Activated CD8-positive, alpha-beta memory T cell treated with anti-CD3 and anti-CD28 coated beads for 48 hours (primary cell): Measurements from ENCODE around the gene ACYP2.

ENCODE experiments used
- DNase-seq, 3 experiments: peaks; one replicate each; pipeline ENCODE4 v3.0.0-alpha.2; 2020; ENCODE audit warnings: low read depth in 2 of 3, low spot score in 2 of 3

Gene ACYP2

GRCh38 chr2:54149638-54150441 lies 34.4 kb downstream of the ACYP2 start:
- no peak for DNase-seq

- DNase-seq = no peak
Measured at GRCh38 chr2:54158311-54158710, 42.9 kb downstream of the ACYP2 start.

GRCh38 chr2:54161660-54162424 lies 46.4 kb downstream of the ACYP2 start:
- DNase-seq = no peak

- DNase-seq = no peak
Measured at GRCh38 chr2:54164106-54164505, 48.7 kb downstream of the ACYP2 start.

- DNase-seq = no peak
Measured at GRCh38 chr2:54166121-54166773, 50.8 kb downstream of the ACYP2 start.

GRCh38 chr2:54176577-54176976 lies 61.2 kb downstream of the ACYP2 start:
- no peak for DNase-seq

GRCh38 chr2:54183281-54183680 lies 67.9 kb downstream of the ACYP2 start:
- DNase-seq = no peak

GRCh38 chr2:54183972-54184371 lies 68.6 kb downstream of the ACYP2 start:
- no peak for DNase-seq

- no peak for DNase-seq
Measured at GRCh38 chr2:54185105-54185504, 69.7 kb downstream of the ACYP2 start.

- DNase-seq = no peak
Measured at GRCh38 chr2:54187331-54187730, 71.9 kb downstream of the ACYP2 start.

- DNase-seq = no peak
Measured at GRCh38 chr2:54189539-54189938, 74.1 kb downstream of the ACYP2 start.

GRCh38 chr2:54191361-54192135 lies 76.1 kb downstream of the ACYP2 start:
- DNase-seq = no peak

GRCh38 chr2:54194761-54195750 lies 79.6 kb downstream of the ACYP2 start:
- no peak for DNase-seq

GRCh38 chr2:54196646-54197045 lies 81.2 kb downstream of the ACYP2 start:
- DNase-seq = no peak

- no peak for DNase-seq
Measured at GRCh38 chr2:54204476-54204875, 89.1 kb downstream of the ACYP2 start.

- DNase-seq = no peak
Measured at GRCh38 chr2:54206596-54206995, 91.2 kb downstream of the ACYP2 start.

- no peak for DNase-seq
Measured at GRCh38 chr2:54207666-54208195, 92.3 kb downstream of the ACYP2 start.

- no peak for DNase-seq
Measured at GRCh38 chr2:54208364-54209240, 93.2 kb downstream of the ACYP2 start.

- DNase-seq = no peak
Measured at GRCh38 chr2:54209379-54209778, 94.0 kb downstream of the ACYP2 start.
